Measurements from ENCODE around the gene SDK1.

GRCh38 chr7:4216016-4216415, 915.0 kb downstream of the SDK1 start:
- TF ChIP-seq CTCF (IDR thresholded peaks at IDR 0.05) (no peak), POLR2A (IDR thresholded peaks at IDR 0.05) (no peak)

All from uterus (tissue), 2 donors.